Endothelial cell of umbilical vein (primary cell): ENCODE results near the gene RGL3. TPM values are rescaled to one million over a fixed set of nuclear protein-coding genes. Genes with fewer than 3 reads are reported as not detected.
"Not testable (repeated sequence)": the region's sequence is repeated elsewhere in the genome, so short reads cannot be mapped to it uniquely, and the experiment has no call there.

Source experiments
- BruUV-seq: library from RNA; stranded (reverse); fragments of 400-500 nt; replicated peaks from 2 replicates; lab custom pipeline; 2021; lab: Mats Ljungman, UMichigan
- CTCF ChIA-PET: fragments of 300-600, 350-600 bp; sonication (Branson Sonifier 250); formaldehyde crosslinking; loops from one replicate; lab custom pipeline; 2021; ENCODE audit warnings: antibody characterized with exemption, inconsistent platforms; lab: Charles Lee
- POLR2A ChIA-PET: fragments of 300-600, 350-600 bp; sonication (Branson Sonifier 250); formaldehyde crosslinking; loops from one replicate; lab custom pipeline; 2021; ENCODE audit warnings: antibody characterized with exemption, inconsistent platforms; lab: Charles Lee
- DNase-seq: peaks from one replicate; pipeline ENCODE4 v3.0.0-alpha.2; 2011; ENCODE audit warnings: low read depth, low spot score
- FAIRE-seq: peaks from 2 replicates; lab custom pipeline; 2011; peaks lifted over from hg19 to GRCh38; lab: Jason Lieb, UNC
- H2AFZ ChIP-seq: 2 replicates; pipeline ENCODE4 v1.6.0; 2012; ENCODE audit warnings: low read depth, low read length, control low read depth, inconsistent platforms
- H3K27ac ChIP-seq: 2 replicates; pipeline ENCODE4 v1.5.1; 2011; ENCODE audit warnings: low read depth, mild to moderate bottlenecking, control low read depth, low read length, moderate library complexity; ENCODE audit not compliant: insufficient read depth
- H3K27me3 ChIP-seq, 2 experiments: 2 replicates each; pipeline versions ENCODE4 v1.6.0 to v1.6.1; 2011; ENCODE audit warnings: low read length in 2 of 2, mixed read lengths in 1 of 2; ENCODE audit not compliant: control insufficient read depth in 2 of 2, insufficient read depth in 2 of 2
- H3K36me3 ChIP-seq, 2 experiments: 2 replicates in 1 of 2; 3 replicates in 1 of 2; pipeline ENCODE4 v1.5.1; 2011; ENCODE audit warnings: low read length in 2 of 2, mild to moderate bottlenecking in 1 of 2, moderate library complexity in 1 of 2; ENCODE audit not compliant: control insufficient read depth in 2 of 2, insufficient read depth in 2 of 2; ENCODE audit errors: extremely low read depth in 1 of 2
- H3K4me1 ChIP-seq: 3 replicates; pipeline ENCODE4 v1.5.1; 2011; ENCODE audit warnings: mild to moderate bottlenecking, low read length; ENCODE audit not compliant: control insufficient read depth, insufficient read depth; ENCODE audit errors: extremely low read depth
- H3K4me2 ChIP-seq: 2 replicates; pipeline ENCODE4 v1.6.1; 2011; ENCODE audit warnings: low read length, control low read depth, mixed read lengths; ENCODE audit not compliant: insufficient read depth
- H3K4me3 ChIP-seq, 3 experiments: fragments of 200-600 bp in 1 of 3; sonication (generic), shearing (Covaris generic) in 1 of 3; replicated peaks in 1 of 3; 2 replicates each; pipeline ENCODE4 v1.5.1; 2011 to 2016; ENCODE audit warnings: control low read depth in 3 of 3, low read length in 3 of 3, mild to moderate bottlenecking in 2 of 3, inconsistent platforms in 1 of 3, low read depth in 1 of 3, moderate library complexity in 1 of 3; ENCODE audit not compliant: insufficient read depth in 1 of 3
- H3K79me2 ChIP-seq: 2 replicates; pipeline ENCODE4 v1.6.0; 2012; ENCODE audit warnings: low read length, inconsistent platforms; ENCODE audit not compliant: control insufficient read depth, insufficient read depth
- H3K9ac ChIP-seq: replicated peaks from 2 replicates; pipeline ENCODE3; 2011; ENCODE audit warnings: low read length, control low read depth; ENCODE audit not compliant: insufficient read depth; ENCODE audit errors: extremely low read depth
- H3K9me1 ChIP-seq: replicated peaks from 3 replicates; pipeline ENCODE4 v1.6.0; 2011; ENCODE audit warnings: mild to moderate bottlenecking, low read length; ENCODE audit not compliant: control insufficient read depth, insufficient read depth; ENCODE audit errors: extremely low read depth
- H3K9me3 ChIP-seq: replicated peaks from 2 replicates; pipeline ENCODE4 v1.5.1; 2012; ENCODE audit warnings: low read length, inconsistent platforms; ENCODE audit not compliant: control insufficient read depth, insufficient read depth
- H4K20me1 ChIP-seq: replicated peaks from 2 replicates; pipeline ENCODE3; 2011; ENCODE audit warnings: mild to moderate bottlenecking, low read length; ENCODE audit not compliant: control insufficient read depth, insufficient read depth; ENCODE audit errors: extremely low read depth
- CTCF ChIP-seq, 2 donors: IDR thresholded peaks; 1 replicate in 1 of 2; 2 replicates in 1 of 2; pipeline ENCODE4 v1.5.1; 2011; ENCODE audit warnings: low read length in 2 of 2, mild to moderate bottlenecking in 2 of 2, moderate library complexity in 2 of 2, control low read depth in 1 of 2, inconsistent platforms in 1 of 2, low read depth in 1 of 2; ENCODE audit not compliant: insufficient read depth in 1 of 2; ENCODE audit errors: extremely low read depth in 1 of 2
- EZH2 ChIP-seq: IDR thresholded peaks from 2 replicates; pipeline ENCODE4 v1.6.1; 2012; ENCODE audit warnings: borderline replicate concordance, low read depth, mild to moderate bottlenecking, moderate library complexity, low read length, inconsistent platforms; ENCODE audit not compliant: severe bottlenecking
- FOS ChIP-seq: IDR thresholded peaks from 2 replicates; pipeline ENCODE4 v1.6.1; 2011; ENCODE audit warnings: mild to moderate bottlenecking, low read length, moderate library complexity, borderline replicate concordance; ENCODE audit not compliant: insufficient read depth
- GATA2 ChIP-seq: IDR thresholded peaks from 2 replicates; pipeline ENCODE4 v1.7.0; 2011; ENCODE audit warnings: low read depth, mild to moderate bottlenecking, moderate library complexity, mixed read lengths, low read length; ENCODE audit not compliant: insufficient read length, insufficient read depth
- JUN ChIP-seq: IDR thresholded peaks from 2 replicates; pipeline ENCODE4 v1.6.1; 2011; ENCODE audit warnings: borderline replicate concordance, low read depth; ENCODE audit not compliant: insufficient read length, insufficient read depth
- MAX ChIP-seq: IDR thresholded peaks from 2 replicates; pipeline ENCODE4 v1.6.1; 2011; ENCODE audit not compliant: insufficient read depth, insufficient read length
- MYC ChIP-seq: IDR thresholded peaks from one replicate; pipeline ENCODE4 v1.6.1; 2011; ENCODE audit warnings: mild to moderate bottlenecking, low read depth, low read length
- POLR2A ChIP-seq: IDR thresholded peaks from 2 replicates; pipeline ENCODE4 v1.6.1; 2012; ENCODE audit warnings: low read depth, mild to moderate bottlenecking, control low read depth, low read length
- POLR2AphosphoS5 ChIP-seq: IDR thresholded peaks from 2 replicates; pipeline ENCODE4 v1.6.1; 2012; ENCODE audit warnings: low read depth, mild to moderate bottlenecking, control low read depth, low read length, moderate library complexity; ENCODE audit not compliant: insufficient read depth
- dilution Hi-C: fragments of 300-500 bp; cut with MboI; formaldehyde crosslinking; loops from one replicate; pipeline ENCODE4 v1.15.0; 2019; ENCODE audit warnings: low sequenced_read_pairs; ENCODE audit not compliant: extremely low pct_ligation_motif_present
- intact Hi-C: fragments of 100-400 bp; cut with micrococcal nuclease; formaldehyde crosslinking; loops from one replicate; pipeline ENCODE4 v1.10.0; 2022
- polyA plus RNA-seq, 4 experiments: library from polyadenylated mRNA; depleted of rRNA in 3 of 4; stranded (reverse) in 3 of 4; unstranded in 1 of 4; fragments of >200 nt; gene quantifications; 2 replicates each; pipeline versions ENCODE4 v1.2.1 to v1.2.3, GENCODE V29; 2011 to 2012; ENCODE audit warnings: missing spikeins in 1 of 4
- total RNA-seq: library from RNA; stranded (reverse); gene quantifications from 2 replicates; pipeline ENCODE4 v1.2.3, GENCODE V29; 2021

The RGL3 gene
- total and polyA plus RNA-seq, 2 donors (not counting 3 experiments of a cell fraction or from before 2014, with no cell fraction given) = 0.23 to 5.2 TPM

GRCh38 chr19:11457115-11457514, 38.0 kb upstream of the RGL3 start:
- no peak overlapping the region for H3K27ac ChIP-seq
- TF ChIP-seq MYC = no peak
- TF ChIP-seq FOS = no peak
- no peak for TF ChIP-seq POLR2AphosphoS5
- no peak for TF ChIP-seq JUN
- H3K9me3 ChIP-seq = no peaks in the 10 kb centered on the region
- no peaks in the 10 kb centered on the region for H3K79me2 ChIP-seq
- dilution Hi-C loops = no loop called here
- no peak overlapping the region for H3K4me3 ChIP-seq
- H3K36me3 ChIP-seq = no peaks in the 10 kb centered on the region
- intact Hi-C loops = no loop called here
- H3K4me2 ChIP-seq = no peak overlapping the region
- H3K27me3 ChIP-seq = no peaks in the 10 kb centered on the region
- H3K9ac ChIP-seq = no peak overlapping the region
- no peaks in the 10 kb centered on the region for H3K9me1 ChIP-seq
- no peak for DNase-seq
- no TSS peak for BruUV-seq
- H4K20me1 ChIP-seq = no peaks in the 10 kb centered on the region
- ChIA-PET POLR2A (no interaction called here), CTCF (no interaction called here)
- no peaks in the 10 kb centered on the region for H3K4me1 ChIP-seq
- no peak overlapping the region for H2AFZ ChIP-seq
- no peak for FAIRE-seq

- ChIA-PET POLR2A (no interaction called here), CTCF (no interaction called here)
- no peaks in the 10 kb centered on the region for H4K20me1 ChIP-seq
- H3K27ac ChIP-seq = no peak overlapping the region
- no peaks in the 10 kb centered on the region for H3K79me2 ChIP-seq
- H3K36me3 ChIP-seq = no peaks in the 10 kb centered on the region
- no peak for DNase-seq
- intact Hi-C loops = no loop called here
- no peak overlapping the region for H3K9ac ChIP-seq
- dilution Hi-C loops = no loop called here
- TF ChIP-seq POLR2AphosphoS5 = no peak
- TF ChIP-seq POLR2A = no peak
- TF ChIP-seq CTCF (IDR thresholded peaks at IDR 0.05; ENCODE audit: extremely low read depth in 1 of 2, insufficient read depth in 1 of 2, low read depth in 1 of 2, low read length in 2 of 2) = no peak
- TF ChIP-seq JUN = no peak
- TF ChIP-seq MYC = no peak
- TF ChIP-seq MAX = no peak
- no peak for TF ChIP-seq FOS
- no peak for TF ChIP-seq EZH2
- no peak for TF ChIP-seq GATA2
- no peaks in the 10 kb centered on the region for H3K4me1 ChIP-seq
- H3K9me1 ChIP-seq = no peaks in the 10 kb centered on the region
- H3K4me3 ChIP-seq = no peak overlapping the region
- H3K27me3 ChIP-seq = no peaks in the 10 kb centered on the region
- no peak for FAIRE-seq
- H3K4me2 ChIP-seq = no peak overlapping the region
- H2AFZ ChIP-seq = no peak overlapping the region
- BruUV-seq = no TSS peak
- H3K9me3 ChIP-seq = no peaks in the 10 kb centered on the region
Observed at GRCh38 chr19:11456659-11457058, 37.5 kb upstream of the RGL3 start.

- H3K4me2 ChIP-seq, H3K9me1 ChIP-seq, intact Hi-C loops, H3K4me1 ChIP-seq, H3K9ac ChIP-seq, H3K27me3 ChIP-seq, H4K20me1 ChIP-seq, FAIRE-seq, H3K36me3 ChIP-seq, dilution Hi-C loops, H3K27ac ChIP-seq, H2AFZ ChIP-seq, POLR2A ChIA-PET, DNase-seq, BruUV-seq, H3K79me2 ChIP-seq, H3K9me3 ChIP-seq, H3K4me3 ChIP-seq: not testable (repeated sequence)
- CTCF ChIA-PET = interaction anchor here (0.7 to 1.3 kb wide), 2 partner anchors 27 to 161 kb away, joined by 3 to 5 read pairs; no protein-coding TSS in a partner anchor
Observed at GRCh38 chr19:11455233-11455554, 36.1 kb upstream of the RGL3 start.
